HG03432 (cell line): ENCODE data around the gene HIBADH.

ENCODE experiments used
- ATAC-seq: cut with Tn5 transposase; IDR thresholded peaks from one replicate; pipeline ENCODE4 v1.9.1; 2021; ENCODE audit warnings: mild to moderate bottlenecking, moderate library complexity; ENCODE audit not compliant: unreplicated experiment

Gene HIBADH

DNA sequence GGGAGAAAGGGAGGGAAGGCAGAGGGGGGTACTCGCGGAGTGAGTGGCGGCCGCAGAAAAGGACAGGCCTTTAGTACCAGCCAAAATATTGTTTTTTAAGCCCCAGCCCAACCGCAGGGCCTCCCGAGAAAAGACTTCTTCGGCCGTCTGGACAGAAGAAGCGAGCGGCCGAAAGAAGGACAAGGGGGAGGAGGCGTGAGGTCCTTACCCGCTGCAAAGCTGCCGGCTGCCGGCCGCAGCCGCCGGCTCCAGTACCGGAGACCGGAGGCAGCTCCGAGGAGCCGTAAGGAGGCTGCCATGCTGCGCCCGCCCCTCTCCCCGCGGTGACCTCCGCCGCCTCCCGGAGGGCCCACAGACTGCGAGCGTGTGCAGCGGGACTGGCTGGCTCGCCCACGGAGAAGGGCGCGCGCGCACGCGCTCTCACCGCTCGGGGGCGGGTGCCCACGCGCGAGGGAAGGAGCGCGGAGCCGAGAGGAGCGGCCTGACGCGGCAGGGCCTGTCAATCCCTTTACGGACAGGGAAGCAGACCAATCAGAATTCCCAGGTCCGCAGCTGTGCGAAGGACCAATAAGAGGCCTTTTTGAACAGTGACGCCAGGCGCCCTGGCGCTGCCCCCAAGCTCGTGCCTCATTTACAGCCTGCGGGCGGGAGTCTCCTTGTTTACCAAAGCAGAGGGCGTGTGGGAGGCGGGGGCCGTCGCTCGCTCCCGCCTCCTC, at the start of gene HIBADH:
Gene HIBADH (minus strand): TSS at position 394 of the 716 bp plus-strand sequence. CDS start 95 bp downstream, at position 299.
- ATAC-seq, result peak; percentile 99

DNA sequence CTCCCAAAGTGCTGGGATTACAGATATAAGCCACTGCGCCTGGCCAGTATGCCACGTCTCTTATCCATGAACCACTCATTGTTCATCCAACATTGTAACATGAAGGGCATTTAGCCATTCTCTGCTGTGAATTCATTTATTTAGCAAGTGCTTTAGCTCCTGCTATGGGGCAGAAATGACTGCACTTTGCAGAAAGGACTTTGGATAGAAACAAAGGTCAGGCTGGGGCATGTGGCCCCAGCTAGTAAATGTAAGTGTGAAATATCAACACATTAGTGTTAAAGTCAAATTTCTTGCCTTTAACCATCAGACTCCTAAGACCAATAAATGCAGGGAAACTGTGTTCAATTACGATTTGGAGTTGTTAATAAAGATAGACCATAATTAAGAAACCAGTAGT, 49.5 kb upstream of the HIBADH start:
- no peak for ATAC-seq

DNA sequence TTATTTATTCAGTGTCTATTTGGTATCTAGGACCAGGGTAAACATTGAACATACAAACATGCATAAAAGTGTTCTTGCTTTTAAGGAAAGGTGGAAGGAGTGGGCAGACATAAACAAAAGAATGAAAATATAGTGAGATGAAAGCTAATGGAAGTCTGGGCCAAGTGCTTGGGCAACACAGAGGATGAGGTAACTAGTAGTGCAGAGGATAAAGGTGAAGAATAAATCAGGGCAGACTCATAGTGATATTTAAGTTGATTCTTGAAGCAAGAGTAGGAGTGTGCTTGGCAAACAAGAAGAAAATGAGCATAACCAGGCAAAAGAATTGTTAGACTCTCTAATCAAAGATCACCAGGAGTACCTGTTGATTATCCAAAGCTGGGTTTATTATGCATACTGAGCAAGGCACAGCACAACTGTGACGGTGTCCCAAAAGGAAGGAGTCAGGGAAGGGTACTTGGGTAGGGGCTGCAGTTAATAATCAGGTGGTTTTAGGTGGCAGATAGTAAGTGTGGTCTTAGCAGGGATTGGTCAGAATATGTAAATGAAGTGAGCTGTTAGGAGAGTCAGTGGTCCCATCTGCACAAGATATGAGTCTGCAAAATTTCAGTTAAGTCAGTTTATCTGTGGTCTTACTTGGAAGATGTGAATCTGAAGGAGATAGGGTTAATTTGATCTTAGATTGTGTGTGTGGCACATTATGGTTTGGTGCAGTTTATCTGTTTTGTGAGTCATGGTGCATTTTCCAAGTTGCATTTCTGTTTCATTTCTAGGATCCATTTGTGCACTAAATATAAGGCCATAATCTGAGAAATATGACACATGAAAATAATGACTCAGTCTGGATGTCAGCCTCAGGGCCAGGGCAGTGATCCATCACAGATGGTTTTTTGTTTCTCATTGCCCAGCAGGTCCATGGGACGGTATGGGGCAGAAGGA, 46.7 kb upstream of the HIBADH start:
- ATAC-seq, result no peak

DNA sequence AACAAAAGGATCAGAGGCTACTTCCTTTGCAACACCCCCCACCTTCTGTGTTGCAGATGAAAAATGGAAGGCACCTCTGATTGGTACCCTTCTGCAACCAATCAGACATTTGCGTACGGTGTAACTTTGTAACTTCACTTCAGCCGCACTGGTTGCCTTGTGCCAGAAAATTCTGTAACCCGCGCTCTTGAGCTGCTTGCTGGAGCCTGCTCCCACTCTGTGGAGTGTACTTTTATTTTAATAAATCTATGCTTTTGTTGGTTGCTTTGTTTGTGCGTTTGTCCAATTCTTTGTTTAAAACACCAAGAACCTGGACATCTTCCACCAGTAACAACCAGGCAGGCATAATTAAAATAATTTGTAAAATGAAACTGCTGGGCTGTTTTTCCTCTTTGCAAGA, 45.8 kb upstream of the HIBADH start:
- no peak for ATAC-seq

DNA sequence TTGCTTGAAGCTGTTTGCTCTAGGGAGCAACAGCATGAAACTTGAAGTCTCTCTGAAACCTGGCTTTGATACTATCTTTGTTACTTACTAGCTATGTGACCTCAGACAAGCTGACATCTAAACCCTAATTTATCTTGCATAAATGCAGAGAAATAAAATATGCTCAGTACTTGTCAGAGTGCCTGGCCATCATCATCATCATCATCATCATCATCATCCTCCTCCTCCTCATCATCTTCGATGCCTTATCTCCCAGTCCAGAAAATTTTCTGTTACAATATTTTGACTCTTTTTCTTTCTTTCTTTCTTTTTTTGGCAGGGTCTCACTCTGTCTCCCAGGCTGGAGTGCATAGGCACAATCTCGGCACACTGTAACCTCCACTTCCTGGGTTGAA, 42.5 kb upstream of the HIBADH start:
- no peak for ATAC-seq

DNA sequence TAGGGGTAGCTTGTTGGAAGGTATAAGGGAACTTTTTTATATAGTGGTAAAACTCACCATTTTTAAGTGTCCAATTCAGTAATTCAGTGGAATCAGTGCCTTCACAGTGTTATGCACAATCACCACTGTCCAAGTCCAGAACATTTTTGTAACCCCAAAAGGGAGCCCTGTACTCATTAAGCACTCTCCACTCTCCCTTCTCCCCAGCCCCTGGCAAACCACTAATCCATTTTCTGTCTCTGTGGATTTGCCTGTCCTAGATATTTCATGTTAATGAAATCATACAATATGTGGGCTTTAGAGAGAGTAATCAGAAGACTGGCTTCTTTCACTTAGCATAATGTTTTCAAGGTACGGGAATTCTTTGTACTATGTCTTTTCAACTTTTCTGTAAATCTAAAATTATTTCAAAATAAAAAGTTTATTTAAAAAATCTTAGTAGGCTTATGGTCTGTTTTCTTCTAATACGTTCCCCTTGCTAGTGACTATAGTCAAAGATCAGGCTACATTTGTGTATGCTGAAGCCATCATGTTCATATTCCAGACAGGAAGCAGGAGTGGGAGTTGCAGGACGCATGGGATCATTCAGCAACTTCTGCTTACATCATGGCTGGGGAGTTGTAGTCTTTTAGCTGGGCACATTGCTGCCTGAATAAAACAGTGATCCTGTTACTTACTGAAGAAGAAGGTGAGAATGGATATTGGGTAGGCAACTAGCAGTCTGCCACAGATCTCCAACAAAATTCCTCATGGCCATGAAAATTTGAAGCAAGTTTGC, 41.9 kb upstream of the HIBADH start:
- ATAC-seq, result no peak

DNA sequence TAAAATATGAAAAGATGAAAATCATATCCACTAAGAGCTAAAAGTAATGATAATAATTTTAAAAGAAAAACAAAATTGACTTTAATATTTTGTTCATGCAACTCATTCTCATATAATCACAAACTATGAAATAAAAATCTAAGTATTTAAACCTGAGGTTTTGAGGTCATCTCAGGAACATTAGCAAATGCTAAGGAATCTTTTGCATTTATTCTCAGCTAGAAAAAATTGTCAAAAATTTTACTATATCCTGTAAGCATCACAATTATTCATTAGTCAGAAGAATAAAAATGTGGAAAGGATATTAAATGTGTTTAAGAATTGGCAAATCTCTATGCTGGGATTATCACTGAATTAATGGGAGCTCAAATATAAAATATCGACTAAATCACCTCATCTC, 40.5 kb upstream of the HIBADH start:
- no peak for ATAC-seq

DNA sequence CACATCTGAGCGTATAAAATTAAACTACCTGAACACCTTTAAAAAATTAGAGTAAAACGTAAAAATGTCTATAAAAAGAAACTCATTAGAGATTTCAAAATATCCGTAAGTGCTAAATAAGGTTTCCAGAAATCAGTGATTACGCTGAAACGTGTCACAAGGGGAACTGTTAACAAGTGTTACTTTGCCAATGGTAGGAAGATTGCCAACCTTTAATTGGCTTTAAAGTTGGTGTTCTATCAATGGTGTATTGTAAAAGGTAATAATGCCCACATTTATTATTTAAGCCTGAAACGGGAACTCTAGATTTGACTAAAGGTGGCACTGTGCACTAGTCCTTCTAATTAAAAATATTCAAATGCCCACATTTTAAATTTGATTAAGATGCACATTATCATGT, 37.8 kb upstream of the HIBADH start:
- ATAC-seq, result no peak

DNA sequence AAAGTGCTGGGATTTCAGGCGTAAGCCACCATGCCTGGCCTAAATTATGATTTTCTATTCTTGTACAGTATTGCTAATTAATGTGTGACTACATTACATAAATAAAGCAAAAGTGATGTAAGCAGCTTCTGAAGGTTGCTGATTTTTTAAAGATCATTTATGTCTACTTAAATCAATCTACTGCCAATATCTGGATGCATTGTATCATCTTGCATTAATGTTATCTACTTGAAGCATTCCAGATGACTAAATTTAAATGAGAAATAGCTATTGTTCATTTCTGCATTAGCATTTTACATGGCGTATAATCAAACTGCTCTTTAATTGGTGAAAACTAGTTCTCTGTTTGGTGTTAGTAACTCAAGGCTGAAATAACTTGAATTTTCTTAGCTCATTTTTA, 37.1 kb upstream of the HIBADH start:
- ATAC-seq, result no peak

DNA sequence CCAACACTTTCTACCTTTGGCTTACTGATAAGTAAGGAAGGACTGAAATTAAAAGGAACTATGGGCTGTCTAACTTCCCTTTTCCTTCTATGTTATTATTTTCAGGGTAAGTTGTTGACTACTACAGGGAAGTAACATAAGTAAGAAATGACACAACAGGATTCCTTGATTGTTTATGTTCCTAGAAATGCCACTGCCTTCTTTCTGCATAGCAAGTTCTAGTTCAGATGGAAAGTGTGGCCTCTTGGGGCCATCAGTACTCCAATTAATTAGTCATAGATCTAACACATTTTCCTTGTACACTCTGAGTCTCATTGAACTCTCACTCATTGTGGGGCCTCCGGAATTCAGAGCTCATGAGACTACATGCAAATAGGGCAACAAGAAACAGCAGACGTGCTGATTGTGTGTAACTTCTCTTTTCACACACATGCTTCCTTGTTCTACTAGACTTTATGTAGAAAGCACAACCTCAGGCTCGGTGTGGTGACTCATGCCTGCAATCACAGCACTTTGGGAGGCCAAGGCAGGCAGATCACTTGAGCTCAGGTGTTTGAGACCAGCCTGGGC, 35.3 kb upstream of the HIBADH start:
- ATAC-seq, result peak; percentile 93

DNA sequence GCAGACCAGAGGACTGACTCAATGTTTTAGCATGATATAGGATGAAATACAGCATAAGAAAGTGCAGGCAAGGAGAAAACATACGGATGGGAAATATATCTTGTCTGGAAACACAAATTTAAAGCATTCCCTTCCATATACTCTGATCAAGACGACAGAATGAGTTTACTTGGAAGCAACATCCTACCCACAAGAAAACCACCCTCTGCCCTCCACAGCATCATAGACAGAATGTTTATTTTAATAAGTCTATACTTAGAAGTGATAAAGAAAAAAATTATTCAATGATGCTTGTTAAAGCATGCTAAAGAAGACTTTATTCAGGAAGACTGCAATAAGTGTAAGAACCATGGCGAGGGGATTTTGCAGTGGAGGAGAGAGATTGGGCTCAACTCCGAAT, 32.4 kb upstream of the HIBADH start:
- no peak for ATAC-seq

DNA sequence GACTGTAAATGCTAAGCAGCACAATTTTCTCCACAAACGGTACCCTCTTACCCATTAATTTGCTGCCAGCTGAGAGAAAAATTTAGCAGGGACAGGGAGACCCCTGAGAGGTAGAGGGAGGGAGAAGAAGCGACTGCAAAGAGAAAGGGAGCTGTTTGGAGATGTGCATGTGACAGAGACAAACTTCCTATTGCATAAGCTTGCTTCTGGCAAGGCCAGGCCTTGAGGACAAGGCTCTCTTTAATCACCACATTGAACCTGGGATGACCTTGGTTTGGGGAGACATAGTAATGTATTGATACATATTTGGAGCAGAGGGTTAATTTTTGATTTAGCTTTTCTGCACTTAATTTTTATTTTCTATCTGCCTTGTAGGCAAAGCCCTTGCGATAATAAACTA, 31.1 kb upstream of the HIBADH start:
- no peak for ATAC-seq

DNA sequence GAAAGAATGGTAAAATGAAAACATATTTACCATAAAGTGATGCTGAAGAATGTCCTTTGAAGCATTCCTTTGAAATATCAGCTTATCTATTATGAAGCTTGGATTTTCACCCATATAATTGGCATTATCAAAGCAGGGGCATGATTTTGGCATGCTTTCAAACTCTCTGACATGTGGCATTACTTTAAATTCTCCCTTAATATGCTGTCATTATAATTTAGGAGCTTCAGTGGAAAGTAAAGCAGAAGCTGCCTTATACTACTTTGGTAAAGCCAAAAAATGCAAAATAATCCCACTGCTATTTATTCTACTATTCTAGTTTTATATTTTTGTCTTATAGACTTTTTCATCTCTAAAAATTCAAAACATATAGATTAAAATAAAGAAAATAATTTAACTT, 28.0 kb upstream of the HIBADH start:
- no peak for ATAC-seq

DNA sequence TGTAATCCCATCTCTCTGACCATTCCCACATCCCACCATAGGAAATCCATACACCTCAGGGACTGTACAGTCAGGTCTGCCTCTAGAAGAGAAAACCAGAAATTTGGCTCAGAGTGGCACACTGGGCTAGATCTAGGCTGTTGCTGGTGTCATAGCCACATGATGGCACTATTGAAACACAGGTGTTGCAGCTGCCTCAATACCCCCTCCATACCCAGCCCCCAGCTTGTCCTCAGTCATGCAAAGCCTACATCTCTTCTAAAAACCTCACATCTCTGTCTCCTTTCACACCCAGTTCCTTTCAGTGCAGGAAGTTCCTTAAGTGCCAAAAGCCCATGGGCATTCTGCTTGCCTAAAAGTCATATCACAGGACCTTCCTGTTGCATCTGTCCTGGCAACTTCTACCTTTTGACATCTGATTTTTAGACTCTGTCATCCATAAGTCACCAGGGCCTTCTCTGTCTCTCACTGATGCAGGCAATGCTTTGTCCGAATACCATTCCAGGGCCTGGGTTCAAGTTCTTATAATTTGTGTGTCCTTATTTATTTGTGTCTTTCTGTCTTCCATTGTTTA, 27.0 kb upstream of the HIBADH start:
- ATAC-seq, result peak; percentile 52

DNA sequence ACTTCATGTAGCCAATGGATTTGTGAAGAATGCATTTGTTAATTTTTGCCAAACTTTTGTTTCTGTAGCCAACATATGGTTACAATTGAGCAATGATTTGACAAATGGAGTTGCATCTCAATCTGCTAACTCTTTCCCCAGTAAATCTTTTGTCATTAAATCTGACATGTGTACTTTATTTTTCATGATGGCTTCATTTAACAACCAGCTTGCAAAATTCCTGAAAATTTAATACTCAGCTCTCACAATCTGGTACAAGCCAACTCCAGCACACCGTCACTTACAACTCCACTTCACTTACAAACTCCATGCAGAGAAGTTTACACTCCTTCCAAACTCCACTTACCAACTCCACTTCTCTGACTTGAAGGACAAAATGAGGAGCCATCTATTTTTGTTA, 26.5 kb upstream of the HIBADH start:
- ATAC-seq, result no peak

DNA sequence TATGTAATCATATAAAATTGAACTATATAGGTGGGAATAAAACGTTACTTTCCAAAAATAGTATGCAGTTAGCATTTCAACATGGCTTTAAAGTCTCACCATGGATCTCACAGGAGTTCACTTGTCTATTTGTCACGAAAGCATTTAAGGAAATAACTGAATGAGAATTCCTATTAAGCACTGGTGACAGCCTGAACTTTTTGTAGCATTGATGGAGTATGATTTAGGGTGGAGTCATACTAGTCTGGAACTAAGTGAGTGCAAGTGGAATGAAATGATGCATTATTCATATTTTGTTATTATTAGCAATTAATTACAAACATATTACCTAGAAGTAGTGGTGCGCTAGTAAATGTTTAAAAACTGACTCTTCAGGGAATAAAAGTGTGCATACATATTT, 26.0 kb upstream of the HIBADH start:
- ATAC-seq, result no peak

DNA sequence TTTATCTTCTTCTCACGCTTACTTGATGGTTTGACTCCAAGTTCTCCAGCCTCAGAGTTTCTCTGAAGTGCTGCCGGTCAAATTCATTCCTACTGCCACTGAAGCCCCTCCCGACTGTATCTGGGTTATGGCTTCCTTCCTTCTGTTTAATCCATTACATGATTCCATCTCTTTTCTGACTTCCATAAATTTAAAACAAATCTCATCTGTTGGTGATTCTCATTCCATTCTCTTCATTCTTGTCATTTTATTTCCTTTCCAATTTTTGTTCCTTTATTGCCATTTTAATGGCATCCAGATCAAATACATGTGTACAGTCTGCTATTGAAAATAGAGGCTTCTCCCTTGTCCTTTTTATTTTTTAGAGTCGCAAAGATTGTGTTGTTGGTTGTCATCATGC, 25.4 kb upstream of the HIBADH start:
- ATAC-seq, result no peak

DNA sequence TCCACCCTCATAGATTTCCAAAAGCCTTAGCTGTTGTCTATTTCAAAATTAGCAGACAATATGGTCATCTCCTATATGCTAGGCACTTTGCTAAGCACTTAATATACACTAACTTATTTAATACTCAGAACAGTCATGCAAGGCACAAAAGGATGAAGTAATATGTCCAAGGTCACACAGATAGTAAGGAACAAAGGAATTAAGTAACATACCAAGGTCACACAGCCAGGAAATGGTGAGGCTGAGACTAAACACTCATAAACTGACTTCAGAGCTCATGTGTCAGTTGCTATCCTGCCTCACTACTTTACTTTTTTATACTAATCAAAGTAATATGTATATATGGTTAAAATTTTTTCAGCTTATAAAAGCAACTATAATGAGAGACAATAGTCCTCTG, 23.6 kb upstream of the HIBADH start:
- no peak for ATAC-seq

DNA sequence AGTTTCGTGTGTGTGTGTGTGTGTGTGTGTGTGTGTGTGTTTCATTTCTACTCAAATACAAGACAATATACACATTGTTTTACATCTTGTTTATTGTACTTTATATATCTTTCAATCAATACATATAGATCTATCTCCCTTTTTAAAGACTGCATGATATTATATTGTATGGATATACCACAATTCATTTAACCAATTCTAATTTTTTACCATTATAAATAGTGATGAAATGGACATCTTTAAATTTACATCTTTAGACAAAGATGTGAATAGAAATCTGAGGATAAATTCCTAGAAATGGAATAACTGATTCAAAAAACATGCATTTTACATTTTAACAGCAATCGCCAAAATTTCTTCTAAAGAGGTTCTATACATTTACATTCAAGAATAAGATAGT, 23.2 kb upstream of the HIBADH start:
- no peak for ATAC-seq

DNA sequence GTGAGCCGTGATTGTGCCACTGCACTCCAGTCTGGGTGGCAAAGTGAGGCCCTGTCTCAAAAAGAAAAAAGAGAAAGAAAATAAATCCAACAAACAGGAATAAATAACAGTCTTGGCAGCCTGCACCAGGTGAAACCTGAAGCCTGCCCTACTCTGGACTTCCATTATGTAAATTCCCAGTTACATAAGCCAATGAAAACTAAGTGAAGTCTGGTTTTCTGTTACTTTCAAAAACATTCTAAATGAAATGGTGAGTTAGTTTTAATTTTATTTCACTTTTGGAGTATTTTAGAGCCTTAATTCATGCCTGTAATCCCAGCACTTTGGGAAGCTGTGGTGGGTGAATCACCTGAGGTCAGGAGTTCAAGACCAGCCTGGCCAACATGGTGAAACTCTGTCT, 22.5 kb upstream of the HIBADH start:
- no peak for ATAC-seq

DNA sequence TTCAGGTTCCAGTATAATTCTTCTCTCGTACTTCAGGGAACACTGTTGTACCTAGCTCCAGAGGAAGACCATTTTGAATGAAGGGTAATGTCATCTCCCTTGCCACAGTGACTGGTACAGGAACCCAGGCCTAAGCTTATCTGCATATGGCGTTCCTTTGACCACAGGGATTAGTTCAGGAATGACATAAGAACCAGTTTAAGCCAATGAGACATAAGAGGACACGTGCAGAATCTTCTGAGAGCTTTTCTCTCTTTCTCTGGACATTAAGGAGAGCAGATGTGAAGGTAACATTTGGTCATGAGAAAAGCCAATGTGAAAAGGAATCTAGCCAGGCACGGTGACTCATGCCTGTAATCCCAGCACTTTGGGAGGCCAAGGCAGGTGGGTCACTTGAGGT, 21.8 kb upstream of the HIBADH start:
- no peak for ATAC-seq
